H1 (cell line): Measurements from ENCODE around the gene KRT27. TPM values are rescaled to one million over a fixed set of nuclear protein-coding genes. Genes with fewer than 3 reads are reported as not detected.
A peak's percentile ranks its signal among the peaks of the same experiment; 100 is the strongest.

Source experiments
- CTCF ChIA-PET: fragments of 300-600 bp; sonication (Branson Sonifier 250); formaldehyde crosslinking; loops from one replicate; lab custom pipeline; 2021; ENCODE audit not compliant: partially characterized antibody; lab: Charles Lee
- POLR2A ChIA-PET: fragments of 300-600 bp; sonication (Branson Sonifier 250); formaldehyde crosslinking; loops from one replicate; lab custom pipeline; 2021; ENCODE audit warnings: inconsistent platforms; ENCODE audit not compliant: partially characterized antibody; lab: Charles Lee
- DNase-seq, 2 experiments: peaks; one replicate each; pipeline versions ENCODE4 v3.0.0 to v3.0.0-alpha.2; 2010 to 2022; ENCODE audit warnings: low spot score in 2 of 2, low read depth in 1 of 2, mixed read lengths in 1 of 2
- FAIRE-seq: peaks from 2 replicates; lab custom pipeline; 2011; peaks lifted over from hg19 to GRCh38; lab: Jason Lieb, UNC
- H2AFZ ChIP-seq: 2 replicates; pipeline ENCODE4 v1.8.1; 2012; ENCODE audit warnings: low read length, inconsistent platforms
- H2AK5ac ChIP-seq: 2 replicates; pipeline ENCODE4 v1.6.1; 2013; ENCODE audit warnings: low read depth, low read length
- H2BK120ac ChIP-seq: replicated peaks from 2 replicates; pipeline ENCODE3; 2013; ENCODE audit warnings: low read depth, low read length, inconsistent platforms
- H2BK12ac ChIP-seq: 2 replicates; pipeline ENCODE4 v1.6.1; 2013; ENCODE audit warnings: low read depth, low read length
- H2BK15ac ChIP-seq: 2 replicates; pipeline ENCODE4 v1.6.1; 2013; ENCODE audit warnings: low read length
- H2BK20ac ChIP-seq: 2 replicates; pipeline ENCODE4 v1.6.1; 2013; ENCODE audit warnings: low read length
- H2BK5ac ChIP-seq: 2 replicates; pipeline ENCODE4 v1.6.1; 2013; ENCODE audit warnings: low read depth, low read length
- H3K14ac ChIP-seq: 2 replicates; pipeline ENCODE4 v1.6.1; 2013; ENCODE audit warnings: inconsistent platforms; ENCODE audit not compliant: insufficient read length
- H3K18ac ChIP-seq: 2 replicates; pipeline ENCODE4 v1.6.1; 2013; ENCODE audit warnings: low read length; ENCODE audit errors: extremely low read depth
- H3K23ac ChIP-seq: 2 replicates; pipeline ENCODE4 v1.6.1; 2013; ENCODE audit warnings: inconsistent platforms; ENCODE audit not compliant: insufficient read length
- H3K23me2 ChIP-seq: 2 replicates; pipeline ENCODE4 v1.6.1; 2013; ENCODE audit warnings: low read depth, low read length
- H3K27ac ChIP-seq: 2 replicates; pipeline ENCODE4 v1.6.1; 2011; ENCODE audit warnings: low read depth, low read length, inconsistent platforms
- H3K27me3 ChIP-seq, 4 experiments: replicated peaks in 1 of 4; 1 replicate in 1 of 4; 2 replicates in 3 of 4; pipeline versions ENCODE4 v1.6.1 to v1.8.1; 2011 to 2013; ENCODE audit warnings: low read length in 3 of 4, mild to moderate bottlenecking in 3 of 4, inconsistent platforms in 2 of 4, mixed read lengths in 2 of 4, moderate library complexity in 1 of 4; ENCODE audit not compliant: control insufficient read depth in 3 of 4, insufficient read depth in 3 of 4; ENCODE audit errors: extremely low read depth in 1 of 4
- H3K36me3 ChIP-seq, 4 experiments: 2 replicates each; pipeline versions ENCODE4 v1.6.1 to v1.8.1; 2011 to 2013; ENCODE audit warnings: mild to moderate bottlenecking in 4 of 4, low read length in 3 of 4, moderate library complexity in 2 of 4, control low read depth in 1 of 4, inconsistent platforms in 1 of 4; ENCODE audit not compliant: insufficient read depth in 4 of 4, control insufficient read depth in 2 of 4
- H3K4ac ChIP-seq: replicated peaks from 2 replicates; pipeline ENCODE3; 2013; ENCODE audit warnings: low read length, low read depth, mixed read lengths, inconsistent platforms; ENCODE audit not compliant: insufficient read length
- H3K4me1 ChIP-seq, 4 experiments: replicated peaks in 1 of 4; 1 replicate in 1 of 4; 2 replicates in 3 of 4; pipeline versions ENCODE4 v1.6.1 to v1.8.1; 2011 to 2013; ENCODE audit warnings: low read length in 3 of 4, inconsistent platforms in 2 of 4, mixed read lengths in 1 of 4; ENCODE audit not compliant: insufficient read depth in 4 of 4, control insufficient read depth in 3 of 4
- H3K4me2 ChIP-seq, 2 experiments: 2 replicates each; pipeline versions ENCODE4 v1.6.1 to v1.8.1; 2011 to 2013; ENCODE audit warnings: low read depth in 2 of 2, low read length in 2 of 2, control low read depth in 1 of 2, inconsistent platforms in 1 of 2, mild to moderate bottlenecking in 1 of 2; ENCODE audit not compliant: insufficient read depth in 1 of 2
- H3K4me3 ChIP-seq, 4 experiments: fragments of 200-600, 300-600 bp in 1 of 4; sonication (generic), shearing (Covaris generic), sonication (Bioruptor Twin) in 1 of 4; 2 replicates each; pipeline versions ENCODE4 v1.5.1 to v1.8.1; 2011 to 2016; ENCODE audit warnings: low read length in 4 of 4, low read depth in 3 of 4, control low read depth in 2 of 4, inconsistent platforms in 2 of 4, mild to moderate bottlenecking in 2 of 4, mixed read lengths in 1 of 4, moderate library complexity in 1 of 4; ENCODE audit not compliant: insufficient read depth in 2 of 4; ENCODE audit errors: extremely low read depth in 1 of 4
- H3K56ac ChIP-seq: replicated peaks from 2 replicates; pipeline ENCODE3; 2013; ENCODE audit warnings: low read depth, mild to moderate bottlenecking, mixed read lengths, low read length, inconsistent platforms; ENCODE audit not compliant: insufficient read length
- H3K79me1 ChIP-seq: 2 replicates; pipeline ENCODE4 v1.6.1; 2013; ENCODE audit warnings: low read depth, low read length, control low read depth
- H3K79me2 ChIP-seq, 2 experiments: 2 replicates each; pipeline versions ENCODE4 v1.6.1 to v1.8.1; 2012 to 2013; ENCODE audit warnings: low read length in 2 of 2, mild to moderate bottlenecking in 2 of 2, inconsistent platforms in 1 of 2; ENCODE audit not compliant: insufficient read depth in 2 of 2, control insufficient read depth in 1 of 2
- H3K9ac ChIP-seq, 4 experiments: replicated peaks in 1 of 4; 1 replicate in 1 of 4; 2 replicates in 3 of 4; pipeline versions ENCODE4 v1.6.1 to v1.8.1; 2011 to 2013; ENCODE audit warnings: low read depth in 3 of 4, low read length in 3 of 4, control low read depth in 2 of 4, mild to moderate bottlenecking in 2 of 4, moderate library complexity in 2 of 4, inconsistent platforms in 1 of 4; ENCODE audit errors: extremely low read depth in 1 of 4
- H3K9me3 ChIP-seq, 2 experiments: 2 replicates each; pipeline versions ENCODE4 v1.6.1 to v1.8.1; 2012 to 2013; ENCODE audit warnings: mild to moderate bottlenecking in 2 of 2, moderate library complexity in 2 of 2, control low read depth in 1 of 2, inconsistent platforms in 1 of 2, low read depth in 1 of 2, low read length in 1 of 2, mixed read lengths in 1 of 2; ENCODE audit not compliant: insufficient read depth in 2 of 2
- H4K20me1 ChIP-seq, 2 experiments: replicated peaks in 1 of 2; 2 replicates each; pipeline versions ENCODE3 to v1.8.1; 2011 to 2013; ENCODE audit warnings: inconsistent platforms in 2 of 2, low read length in 2 of 2, mild to moderate bottlenecking in 1 of 2; ENCODE audit not compliant: insufficient read depth in 2 of 2, control insufficient read depth in 1 of 2
- H4K5ac ChIP-seq: 2 replicates; pipeline ENCODE4 v1.6.1; 2013; ENCODE audit warnings: low read length, low read depth, mixed read lengths, inconsistent platforms; ENCODE audit not compliant: insufficient read length
- H4K8ac ChIP-seq: 2 replicates; pipeline ENCODE4 v1.8.0; 2013; ENCODE audit warnings: mild to moderate bottlenecking, moderate library complexity, low read length, inconsistent platforms; ENCODE audit not compliant: insufficient read depth; ENCODE audit errors: extremely low read depth
- H4K91ac ChIP-seq: replicated peaks from 2 replicates; pipeline ENCODE3; 2013; ENCODE audit warnings: low read length, mixed read lengths, inconsistent platforms; ENCODE audit not compliant: insufficient read length
- ATF3 ChIP-seq: IDR thresholded peaks from 2 replicates; pipeline ENCODE4 v1.6.1; 2011; ENCODE audit warnings: low read depth, mild to moderate bottlenecking, low read length; ENCODE audit not compliant: insufficient read depth
- BACH1 ChIP-seq: IDR thresholded peaks from 2 replicates; pipeline ENCODE4 v1.6.1; 2012; ENCODE audit warnings: low read length, improper control_type of control experiment
- NRF1 ChIP-seq: IDR thresholded peaks from 2 replicates; pipeline ENCODE4 v1.6.1; 2011; ENCODE audit warnings: mild to moderate bottlenecking, low read depth, low read length, improper control_type of control experiment
- WGBS, 2 experiments: shearing (Covaris generic) in 1 of 2; methylation state at CpG; one replicate each; pipeline versions ENCODE4 v1.1.6 to v1.1.7; 2013 to 2015; ENCODE audit warnings: low lambda C conversion rate in 2 of 2, mixed read lengths in 2 of 2, inconsistent platforms in 1 of 2, low coverage in 1 of 2, missing lambda C conversion rate in 1 of 2; ENCODE audit not compliant: insufficient replicate concordance in 2 of 2, insufficient coverage in 1 of 2, insufficient read length in 1 of 2; ENCODE audit errors: extremely low coverage in 1 of 2, missing lambda C conversion rate in 1 of 2; 5-methylcytosine and 5-hydroxymethylcytosine counted together
- polyA plus RNA-seq, 7 experiments: library from polyadenylated mRNA; depleted of rRNA in 3 of 7; stranded (reverse) in 5 of 7; unstranded in 2 of 7; fragments of >200 nt in 5 of 7; fragments of 200-250 nt in 2 of 7; gene quantifications; 1 replicate in 5 of 7; 2 replicates in 1 of 7; 4 replicates in 1 of 7; pipeline versions ENCODE4 v1.2.1 to v1.2.3, GENCODE V29; 2011 to 2013; ENCODE audit warnings: missing spikeins in 2 of 7, mixed read lengths in 2 of 7
- total RNA-seq: library from RNA; stranded (reverse); fragmentation: NEBNext Ultra II Directional; extraction: Animal tissue kit (Norgen Biotek cat#: 25700); gene quantifications from 2 replicates; pipeline ENCODE4 v1.2.1, GENCODE V29; 2021

KRT27 gene
- total and polyA plus RNA-seq, 2 of the 8 experiments (the other 6 are each of a cell fraction or from before 2014, with no cell fraction given): not detected

GRCh38 chr17:40819528-40820125 lies 37.3 kb upstream of the KRT27 start:
- Histone ChIP-seq H3K27me3 (no peaks in the 10 kb centered on the region; a peak in 2 of 7 replicates), H3K4me2 (peak overlapping the region; percentile 57), H2BK15ac (no peak overlapping the region), H3K36me3 (peaks cover 0 to 5% (median 4%) of the 10 kb centered on the region in 4 experiments; a peak in 2 of 8 replicates), H3K9ac (no peak overlapping the region), H3K4me1 (no peaks in the 10 kb centered on the region; a peak in 1 of 7 replicates), H3K79me1 (no peaks in the 10 kb centered on the region), H2BK5ac (no peak overlapping the region), H3K23ac (no peak overlapping the region), H3K18ac (no peak overlapping the region), H3K14ac (no peak overlapping the region), H2AFZ (0 out of 2 replicates have a peak overlapping the region, but pooled peaks have one; percentile 60), H3K79me2 (no peaks in the 10 kb centered on the region), H3K9me3 (no peaks in the 10 kb centered on the region), H3K56ac (no peak overlapping the region), H2BK120ac (no peak overlapping the region), H2BK20ac (no peak overlapping the region), H2BK12ac (no peak overlapping the region), H3K23me2 (no peaks in the 10 kb centered on the region), H3K4ac (no peak overlapping the region), H4K91ac (no peak overlapping the region), H4K5ac (no peak overlapping the region), H4K8ac (no peak overlapping the region), H4K20me1 (no peaks in the 10 kb centered on the region), H2AK5ac (no peak overlapping the region)
- DNase-seq (no peak), FAIRE-seq (no peak)
- WGBS, 2 experiments: 61% methylated on average over 9 of the region's 9 CpGs; no CpG with 5 or more reads in 1 of the 2 experiments
- ChIA-PET CTCF (interaction anchor here (0.7 to 1.2 kb wide), 2 partner anchors 16 to 44 kb away, joined by 3 read pairs; no protein-coding TSS in a partner anchor), POLR2A (interaction anchor here (1.2 kb wide), 1 partner anchor 14 kb away, joined by 5 read pairs; no protein-coding TSS in a partner anchor)
- no peak for TF ChIP-seq BACH1
- TF ChIP-seq ATF3: no peak
- TF ChIP-seq NRF1: no peak
- TF ChIP-seq, all 59 proteins: peak for 0
- no peak overlapping the region for H3K27ac ChIP-seq
- peak overlapping the region; percentile 53 to 86 (median 68) for H3K4me3 ChIP-seq
